NOMO-1 (cell line): ENCODE measurements around the gene SUMO3.
A peak's percentile ranks its signal among the peaks of the same experiment; 100 is the strongest.
"Not testable (repeated sequence)": the region's sequence is repeated elsewhere in the genome, so short reads cannot be mapped to it uniquely, and the experiment has no call there.

Experiments used
- DNase-seq, 2 experiments: peaks; one replicate each; lab custom pipeline; 2025; ENCODE audit not compliant: unreplicated experiment in 2 of 2; lab: John Stamatoyannopoulos, UW

SUMO3 gene

DNA sequence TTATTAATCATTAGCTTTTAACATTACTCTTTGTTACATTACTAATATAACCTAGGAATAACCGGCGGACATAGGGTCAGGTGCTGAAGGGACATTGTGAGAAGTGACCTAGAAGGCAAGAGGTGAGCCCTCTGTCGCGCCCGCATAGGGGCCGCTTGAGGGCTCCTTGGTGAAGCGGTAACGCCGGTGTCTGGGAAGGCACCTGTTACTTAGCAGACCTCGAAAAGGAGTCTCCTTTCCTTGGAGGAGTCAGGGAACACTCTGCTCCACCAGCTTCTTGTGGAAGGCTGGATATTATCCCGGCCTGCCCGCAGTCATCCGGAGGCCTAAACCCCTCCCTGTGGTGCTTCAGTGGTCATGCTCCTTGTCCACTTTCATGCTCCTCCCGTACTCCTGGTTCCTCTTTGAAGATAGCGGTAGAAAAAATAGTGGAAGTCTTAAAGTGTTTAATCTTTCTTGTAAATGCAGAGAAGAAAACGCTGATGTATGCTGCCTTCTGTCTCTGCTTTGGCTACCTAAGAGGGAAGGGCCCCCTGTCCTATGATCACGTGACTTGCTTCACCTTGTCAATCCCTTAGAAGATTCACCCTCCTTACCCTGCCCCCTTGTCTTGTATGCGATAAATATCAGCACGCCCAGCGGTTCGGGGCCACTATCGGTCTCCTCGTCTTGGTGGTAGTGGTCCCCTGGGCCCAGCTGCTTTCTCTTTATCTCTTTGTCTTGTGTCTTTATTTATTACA is 14.8 kb upstream of the SUMO3 start:
- not testable (repeated sequence) for DNase-seq

DNA sequence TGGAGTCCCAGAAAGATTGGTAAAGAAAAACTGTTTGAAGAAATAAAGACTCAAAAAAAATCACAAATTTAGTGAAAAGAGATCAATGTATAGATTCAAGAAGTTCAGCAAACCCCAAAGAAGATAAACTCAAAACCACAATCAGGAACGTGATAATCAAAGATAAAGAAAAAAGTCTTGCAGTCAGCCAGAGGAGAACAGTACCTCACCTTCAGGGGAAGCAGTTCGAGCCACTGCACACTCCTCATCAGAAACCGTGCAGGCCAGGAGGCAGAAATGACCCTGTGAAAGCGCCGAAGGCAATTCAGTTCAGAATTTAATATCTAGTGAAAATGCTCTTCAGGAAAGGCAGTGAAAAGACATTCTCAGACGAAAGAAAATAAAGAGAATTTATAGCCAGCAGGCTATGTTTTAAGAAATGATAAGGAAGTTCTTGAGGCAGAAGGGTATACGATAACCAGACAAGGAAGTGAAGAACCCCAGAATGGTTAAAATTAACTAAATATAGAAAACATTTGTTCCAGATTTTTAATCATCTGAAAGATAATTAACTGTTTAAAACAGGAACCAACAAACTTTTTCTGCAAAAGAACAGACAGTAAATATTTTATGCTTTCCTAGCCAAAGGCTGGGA is 13.5 kb upstream of the SUMO3 start:
- DNase-seq: peak in 1 of 2 experiments; percentile 59

DNA sequence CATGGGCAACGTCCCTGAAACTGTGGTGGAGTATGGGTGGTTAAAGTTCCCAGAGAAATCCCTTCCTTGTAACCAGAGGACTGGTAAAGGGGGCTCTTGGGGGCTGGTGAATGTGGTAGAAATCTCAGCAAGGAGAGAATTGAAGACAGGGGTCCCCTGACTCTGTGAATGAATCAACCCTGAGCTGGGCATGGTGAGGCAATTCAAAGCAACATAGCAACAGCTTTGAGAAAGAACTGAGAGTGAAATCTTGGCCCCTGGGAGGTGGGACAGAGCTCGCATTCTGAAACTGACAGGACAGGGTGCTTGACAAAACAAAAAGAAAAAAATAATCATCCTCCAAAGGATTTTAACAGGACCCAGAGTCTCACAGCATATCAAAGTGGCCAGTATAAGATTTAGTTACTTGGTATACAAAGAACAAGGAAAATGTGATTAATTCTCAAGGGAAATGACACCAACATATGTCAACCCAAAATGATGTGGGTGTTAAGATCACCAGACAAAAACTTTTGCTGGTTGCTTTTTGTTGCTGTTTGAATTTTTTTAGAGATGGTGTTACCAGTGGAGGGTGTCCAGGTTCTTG is 11.7 kb upstream of the SUMO3 start:
- no peak for DNase-seq

DNA sequence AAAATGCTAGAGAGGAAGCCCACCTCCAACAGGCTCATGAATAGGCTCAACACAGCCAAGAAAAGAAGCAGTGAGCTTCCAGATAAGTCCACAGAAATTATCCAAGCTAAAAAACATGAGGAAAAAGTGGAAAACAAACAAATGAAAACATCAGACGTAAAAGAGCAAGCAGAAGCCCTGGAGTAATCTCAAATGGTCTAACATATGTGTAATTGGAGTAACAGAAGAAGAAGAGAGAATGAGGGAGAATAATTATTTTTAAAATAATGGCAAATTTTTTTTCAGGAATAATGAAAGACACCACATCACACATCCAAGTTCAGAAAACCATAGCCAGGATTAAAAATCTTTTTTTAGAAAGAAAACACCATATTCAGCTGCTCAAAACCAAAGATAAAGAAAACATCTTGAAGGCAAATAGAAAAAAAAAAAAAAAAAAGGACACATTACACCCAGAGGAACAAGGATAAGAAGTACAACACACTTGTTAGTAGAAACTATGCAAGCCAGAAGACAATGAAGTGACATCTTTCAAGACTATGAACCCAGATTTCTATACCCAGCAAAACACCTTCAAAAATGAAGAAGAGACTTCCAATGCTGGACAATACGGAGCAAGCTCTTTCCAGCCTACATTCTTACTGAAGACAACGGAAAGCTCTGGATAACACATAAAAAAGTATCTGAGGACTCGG is 10.6 kb upstream of the SUMO3 start:
- no peak for DNase-seq

DNA sequence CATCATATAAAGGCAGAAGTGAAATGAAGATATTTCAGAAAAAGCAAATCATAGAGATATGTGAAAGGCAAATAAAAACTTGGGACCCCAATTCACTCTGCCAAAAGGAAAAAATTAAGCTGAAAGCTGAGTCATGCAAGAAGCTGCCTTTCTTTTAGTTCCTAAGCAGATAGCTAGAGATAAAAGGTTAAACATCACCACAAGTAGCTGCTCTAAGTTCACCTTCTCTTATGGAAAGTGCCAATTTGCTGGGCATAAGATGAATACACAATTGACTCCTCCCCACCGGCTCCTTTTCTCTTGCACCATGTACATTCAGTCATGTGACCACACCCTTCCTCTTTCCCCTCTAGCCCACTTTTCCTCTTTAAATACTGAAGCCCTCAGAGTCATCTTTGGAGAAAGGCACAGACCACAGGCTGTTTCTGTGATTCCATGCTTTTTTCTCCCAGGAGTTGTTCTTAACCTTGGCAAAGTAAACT is 5.4 kb upstream of the SUMO3 start:
- peak; percentile 11 to 12 for DNase-seq

DNA sequence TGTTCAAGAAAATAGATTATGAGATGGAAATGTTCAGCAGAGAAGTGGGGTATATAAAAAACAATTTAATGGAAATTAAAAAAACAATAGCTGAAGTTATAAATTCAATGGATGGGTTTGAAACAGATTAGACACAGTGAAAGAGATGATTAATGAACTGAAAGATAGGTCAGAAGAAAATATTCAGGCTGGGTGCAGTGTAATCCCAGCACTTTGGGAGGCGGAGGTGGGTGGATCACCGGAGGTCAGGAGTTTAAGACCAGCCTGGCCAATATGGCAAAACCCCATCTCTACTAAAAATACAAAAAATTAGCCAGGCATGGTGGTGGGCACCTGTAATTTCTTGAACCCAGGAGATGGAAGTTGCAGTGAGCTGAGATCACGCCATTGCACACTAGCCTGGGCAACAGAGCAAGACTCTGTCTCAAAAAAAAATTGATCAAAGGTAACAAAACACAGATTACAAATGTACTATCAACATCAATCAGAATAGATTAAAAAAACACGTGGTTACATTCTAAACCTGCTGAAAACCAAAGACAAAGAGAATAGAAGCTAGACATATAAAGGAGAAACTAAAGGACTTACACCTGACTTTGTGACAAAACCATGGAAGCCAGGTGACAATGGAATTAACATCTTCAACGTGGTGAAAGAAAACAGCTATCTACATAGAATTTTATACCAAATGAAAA is 4.8 kb upstream of the SUMO3 start:
- DNase-seq: no peak

DNA sequence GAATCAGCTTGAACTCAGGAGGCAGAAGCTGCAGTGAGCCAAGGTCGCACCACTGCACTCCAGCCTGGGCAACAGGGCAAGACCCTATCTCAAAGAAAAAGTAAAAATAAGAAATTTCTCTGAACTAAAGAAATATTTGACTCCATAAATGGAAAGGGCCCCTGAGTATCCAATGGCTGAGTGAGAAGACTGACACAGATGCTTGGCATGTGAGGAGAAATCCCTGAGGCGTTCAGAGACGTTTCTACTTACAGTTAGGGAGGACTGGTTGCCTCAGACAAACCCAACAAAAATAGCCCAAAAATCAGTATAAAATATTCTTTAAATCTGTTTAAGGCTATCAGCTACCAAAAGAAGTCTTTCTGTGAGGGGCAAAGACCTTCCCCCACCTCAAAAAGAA is 3.0 kb upstream of the SUMO3 start:
- no peak for DNase-seq

DNA sequence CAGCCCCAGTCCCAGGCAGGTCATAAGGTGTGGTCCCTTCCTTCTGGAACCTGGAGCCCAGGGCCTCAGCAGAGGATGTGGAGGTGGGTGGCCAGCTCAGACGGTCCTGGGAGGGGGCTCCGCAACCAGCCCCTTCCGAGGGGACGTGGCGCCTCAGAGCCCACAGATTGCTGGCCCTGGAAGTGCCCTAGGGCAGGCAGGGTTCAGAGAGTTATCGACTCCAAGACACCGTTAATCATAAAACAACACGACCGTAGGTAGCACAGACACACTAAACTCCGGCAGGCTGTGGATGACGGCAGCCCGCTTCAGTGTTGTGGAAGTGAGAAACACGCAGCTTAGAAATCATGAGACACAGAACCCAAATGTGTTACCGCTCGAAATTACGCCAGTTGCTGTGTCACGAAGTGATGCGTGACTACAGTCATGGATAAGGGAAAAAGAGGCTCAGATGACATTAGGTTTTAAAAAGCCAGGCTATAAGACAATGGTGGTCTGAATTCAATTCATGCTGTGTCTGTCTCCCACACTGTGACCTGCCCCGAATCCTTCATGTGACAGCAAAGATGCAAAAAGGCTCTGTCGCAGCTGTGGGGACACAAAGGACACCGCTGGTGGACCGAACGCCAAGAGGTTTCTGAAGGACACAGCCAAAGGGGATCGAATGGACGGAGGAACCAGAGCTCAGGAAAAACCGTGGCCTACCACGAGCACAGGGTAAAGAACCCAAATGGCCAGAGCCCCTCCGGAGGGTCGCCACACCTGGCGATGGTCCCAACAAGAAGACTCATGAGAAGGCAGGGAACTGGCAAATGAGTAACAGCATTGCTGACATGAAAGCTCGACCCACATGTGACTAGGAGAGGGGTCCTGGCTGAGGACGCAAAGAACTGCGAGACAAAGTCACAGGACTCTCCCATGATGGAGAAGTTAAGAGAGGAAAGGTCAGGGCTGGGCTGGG is 1.7 kb upstream of the SUMO3 start:
- DNase-seq: no peak

DNA sequence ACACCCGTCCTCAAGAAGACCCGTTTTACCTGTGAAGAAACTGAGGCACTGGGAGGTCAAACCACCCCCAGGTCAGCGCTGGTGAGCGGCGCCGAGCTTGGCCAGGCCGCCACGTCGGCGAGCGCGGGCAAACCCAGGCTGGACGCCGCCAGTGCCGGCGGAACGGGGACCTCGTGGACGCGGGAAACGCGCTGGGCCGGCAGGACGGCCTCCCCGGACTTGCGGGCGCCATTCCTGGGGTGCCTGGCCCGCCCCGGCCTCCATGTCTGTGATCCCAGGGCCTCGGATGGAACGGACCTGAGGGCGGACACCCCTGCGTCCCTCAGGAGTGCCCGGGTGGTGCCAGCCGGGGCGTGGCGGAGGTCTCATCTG is 764 bp upstream of the SUMO3 start:
- DNase-seq: no peak

DNA sequence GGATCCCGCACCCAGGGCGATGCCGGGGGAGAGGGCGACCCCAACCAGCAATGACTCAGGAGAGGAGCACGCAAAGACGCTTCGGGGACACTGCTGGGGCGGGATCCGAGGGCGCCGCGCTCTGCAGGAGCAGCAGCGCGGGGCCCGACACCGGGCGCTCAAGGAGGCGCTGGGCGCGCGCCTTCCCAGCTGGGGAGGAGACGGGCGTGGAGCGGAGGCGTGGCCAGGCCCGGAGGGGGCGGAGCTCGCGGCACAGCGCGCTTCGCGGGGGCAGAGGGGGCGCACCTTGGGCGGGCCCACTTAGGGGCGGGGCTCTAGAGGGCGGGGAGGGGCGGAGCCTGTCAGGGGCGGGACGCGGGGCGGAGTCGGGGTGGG is 369 bp downstream of the SUMO3 start:
- peak; percentile 72 to 84 for DNase-seq

DNA sequence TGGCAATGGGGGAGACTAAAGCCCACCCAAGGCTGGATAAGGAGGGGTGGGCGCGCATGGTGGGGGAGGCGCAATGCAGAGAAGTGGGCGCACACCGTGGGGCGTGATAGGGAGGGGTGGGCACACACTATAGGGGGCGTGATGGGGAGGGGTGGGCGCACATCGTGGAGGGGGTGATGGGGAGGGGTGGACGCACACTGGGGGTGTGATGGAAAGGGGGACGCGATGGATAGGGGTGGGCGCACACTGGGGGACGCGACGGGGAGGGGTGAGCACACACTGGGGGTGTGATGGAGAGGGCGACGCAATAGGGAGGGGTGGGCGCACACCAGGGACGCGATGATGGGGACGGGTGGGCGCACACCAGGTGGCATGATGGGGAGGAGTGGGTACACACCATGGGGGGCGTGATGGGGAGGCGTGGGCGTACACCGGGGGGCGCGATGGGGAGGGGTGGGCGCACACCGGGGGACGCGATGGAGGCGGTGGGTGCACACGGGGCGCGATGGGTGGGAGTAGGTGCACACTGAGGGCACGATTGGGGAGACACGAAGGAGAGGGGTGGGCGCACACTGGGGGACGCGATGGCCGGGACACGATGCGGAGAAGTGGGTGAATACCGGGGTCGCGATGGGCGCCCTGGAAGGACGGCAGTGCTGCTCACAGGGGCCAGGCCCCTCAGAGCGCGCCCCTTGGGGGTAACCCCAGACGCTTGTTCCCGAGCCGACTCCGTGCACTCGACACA is 929 bp downstream of the SUMO3 start:
- DNase-seq: no peak

DNA sequence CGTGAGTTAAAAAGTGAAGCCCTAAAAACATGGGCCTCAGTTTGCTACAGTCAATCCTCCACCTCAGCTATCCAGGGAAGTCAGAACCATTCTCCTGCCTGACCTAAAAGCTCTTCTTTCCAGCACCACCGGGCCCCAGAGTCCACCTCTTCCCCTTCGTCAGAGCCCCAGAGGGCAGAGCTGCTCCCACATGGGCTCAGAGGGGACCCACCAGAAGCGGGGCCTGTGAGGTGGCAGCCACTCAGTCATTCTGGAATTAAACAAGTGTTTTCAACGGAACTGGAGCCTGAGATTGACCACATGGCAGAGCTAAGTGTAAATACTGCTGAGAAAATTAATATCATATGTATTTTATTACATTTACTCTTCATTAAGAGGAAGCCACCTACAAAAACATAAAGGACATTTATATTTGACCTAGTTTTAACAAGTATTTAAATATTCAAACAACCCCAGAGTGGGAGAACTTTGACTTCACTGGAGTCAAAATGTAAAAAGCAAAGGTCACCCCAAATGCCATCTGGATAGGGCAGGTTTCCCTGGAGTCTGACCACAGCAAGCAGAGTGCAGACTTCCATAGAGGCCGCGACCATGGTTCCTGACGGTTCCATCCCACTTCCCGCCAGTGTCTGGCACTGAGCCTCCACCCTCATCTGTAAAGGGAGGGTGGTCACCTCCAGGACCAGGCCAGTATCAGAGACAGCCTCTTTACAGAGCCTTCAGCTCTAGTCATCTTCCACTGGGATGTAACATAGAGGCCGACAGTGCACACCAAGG is 1.8 kb downstream of the SUMO3 start:
- no peak for DNase-seq

DNA sequence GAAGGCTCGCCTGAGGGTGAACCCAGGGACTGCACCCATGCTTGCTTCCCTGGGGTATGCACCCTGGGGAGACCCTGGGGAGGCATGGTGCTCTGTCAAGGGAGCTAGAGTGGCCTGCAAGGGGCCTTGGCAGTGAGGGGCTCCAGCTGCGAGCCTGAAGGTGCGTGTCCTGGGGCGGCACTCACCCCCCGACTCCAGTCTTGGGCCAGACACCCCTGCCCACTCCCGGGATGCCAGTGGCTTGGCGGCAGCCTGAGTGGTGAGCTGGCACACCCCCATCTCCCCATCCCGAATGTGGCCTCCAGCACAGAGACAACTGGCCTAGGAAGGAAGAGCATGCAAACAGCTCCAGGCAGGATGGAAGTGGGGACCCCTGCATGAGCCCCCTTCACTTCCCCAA is 2.6 kb downstream of the SUMO3 start:
- DNase-seq: no peak

DNA sequence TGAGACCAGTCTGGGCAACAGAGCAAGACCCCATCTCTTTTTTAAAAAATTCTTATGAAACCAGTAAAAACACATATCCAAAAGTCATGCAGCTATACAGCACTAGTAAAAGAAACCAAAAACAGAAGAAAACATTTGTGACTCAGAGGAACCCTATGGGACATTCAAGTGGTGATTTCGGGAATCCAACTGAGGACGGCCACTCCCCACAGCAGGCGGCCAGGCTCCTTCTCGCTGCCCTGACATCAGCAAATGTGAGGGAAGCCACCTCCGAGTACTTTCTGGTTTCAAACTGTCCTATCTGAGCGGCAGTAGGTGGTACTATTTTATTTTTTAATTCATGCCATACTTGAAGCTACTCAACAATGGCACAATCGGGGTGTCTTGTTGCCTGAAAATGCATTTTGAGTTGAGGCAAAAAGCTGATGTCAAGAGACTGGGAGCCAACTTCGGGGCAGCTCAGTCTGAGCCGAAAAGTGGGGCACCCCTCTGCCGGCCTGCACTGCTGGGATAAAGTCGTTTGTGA is 3.3 kb downstream of the SUMO3 start:
- DNase-seq: no peak

DNA sequence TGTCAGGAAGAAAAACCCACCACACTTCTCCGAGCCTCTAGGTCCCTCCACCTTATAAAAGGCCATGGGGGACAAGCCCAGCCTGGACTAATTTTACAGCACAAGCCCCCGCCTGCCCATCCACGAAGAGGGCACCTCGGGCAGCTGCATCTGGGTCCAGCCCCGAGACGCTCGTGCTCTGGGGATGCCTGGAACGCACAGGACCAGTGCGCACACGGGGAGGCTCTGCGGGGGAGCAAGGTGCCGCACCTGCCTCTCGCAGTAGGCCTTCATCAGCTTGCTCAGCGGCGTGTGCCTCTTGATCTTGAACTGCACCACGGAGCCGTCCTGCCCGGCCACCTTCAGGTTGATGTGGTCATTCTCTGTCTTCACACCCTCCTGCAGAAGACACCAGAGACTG is 4.1 kb downstream of the SUMO3 start:
- no peak for DNase-seq

DNA sequence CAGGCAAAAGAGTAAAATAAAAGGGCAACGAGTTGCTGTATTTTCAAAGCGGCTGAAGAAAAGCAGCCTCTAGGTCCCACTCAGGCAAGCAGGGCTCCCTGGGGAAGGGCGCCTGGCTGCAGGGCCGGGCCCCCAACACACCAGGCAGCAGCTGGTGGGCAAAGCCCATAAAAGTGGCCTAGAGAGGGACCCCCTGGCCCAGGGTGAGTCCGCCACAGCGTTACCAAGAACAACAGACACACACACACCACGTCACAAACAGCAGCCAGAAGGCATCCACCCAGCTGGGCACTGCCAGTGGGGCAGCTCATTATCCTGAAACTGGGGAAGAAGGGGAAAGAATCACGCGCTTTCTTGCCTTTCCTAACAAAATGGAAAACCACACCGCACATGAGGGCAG is 4.7 kb downstream of the SUMO3 start:
- no peak for DNase-seq

DNA sequence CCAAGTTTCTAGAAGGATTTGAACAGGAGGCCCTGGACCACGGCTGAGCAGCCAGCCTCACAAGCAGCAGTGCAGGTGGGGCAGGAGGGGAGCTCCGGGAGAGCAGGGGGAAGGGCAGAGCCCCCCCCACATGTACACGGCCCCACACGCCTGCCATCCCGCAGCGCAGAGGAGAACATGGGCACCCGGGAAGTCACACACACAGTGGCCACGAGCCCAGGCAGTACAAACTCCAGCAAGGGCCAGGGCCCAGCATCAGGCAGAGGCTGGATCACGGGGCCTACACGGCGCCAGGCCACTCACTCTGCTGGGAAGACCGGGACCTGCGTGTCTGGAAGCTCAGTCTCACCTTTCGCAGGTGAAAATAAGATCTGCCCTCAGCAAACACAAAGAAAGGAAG is 5.2 kb downstream of the SUMO3 start:
- no peak for DNase-seq

DNA sequence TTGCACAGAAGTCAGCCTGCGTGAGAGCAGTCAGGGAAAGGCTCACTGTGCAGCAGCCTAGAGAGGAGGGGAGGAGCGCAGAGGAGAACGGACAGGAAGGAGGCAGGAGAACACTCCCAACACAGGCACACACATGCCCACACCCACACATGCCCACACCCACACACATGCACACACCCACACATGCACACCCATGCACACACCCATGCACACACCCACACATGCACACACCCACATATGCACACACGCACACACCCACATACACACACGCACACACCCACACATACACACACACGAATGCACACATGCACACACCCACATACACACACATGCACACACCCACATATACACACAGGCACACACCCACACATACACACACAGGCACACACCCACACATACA is 7.1 kb downstream of the SUMO3 start:
- DNase-seq: no peak
